Ascending aorta (tissue), 2 donors: ENCODE data around the gene AMZ2. TPM values are rescaled to one million over a fixed set of nuclear protein-coding genes. Genes with fewer than 3 reads are reported as not detected.
"Not testable (repeated sequence)": the region's sequence is repeated elsewhere in the genome, so short reads cannot be mapped to it uniquely, and the experiment has no call there.

Source experiments
- DNase-seq, 2 donors: peaks; one replicate each; pipeline ENCODE4 v3.0.0-alpha.2; 2019; ENCODE audit warnings: low spot score in 2 of 2
- H3K27ac ChIP-seq, 2 donors: fragments of 200-600 bp; sonication (generic); one replicate each; pipeline ENCODE4 v1.5.1; 2016 to 2017; ENCODE audit warnings: mild to moderate bottlenecking in 1 of 2
- H3K27me3 ChIP-seq: fragments of 200-600 bp; sonication (generic); one replicate; pipeline ENCODE4 v1.5.1; 2017
- H3K36me3 ChIP-seq, 2 donors: fragments of 200-600 bp; sonication (generic); one replicate each; pipeline ENCODE4 v1.5.1; 2016
- H3K4me1 ChIP-seq, 2 donors: fragments of 200-600 bp; sonication (generic); one replicate each; pipeline ENCODE4 v1.5.1; 2016 to 2017; ENCODE audit warnings: mild to moderate bottlenecking in 1 of 2
- H3K4me3 ChIP-seq, 2 donors: fragments of 200-600 bp; sonication (generic); one replicate each; pipeline ENCODE4 v1.5.1; 2016 to 2017; ENCODE audit warnings: mild to moderate bottlenecking in 1 of 2
- H3K9me3 ChIP-seq, 2 donors: fragments of 200-600 bp; sonication (generic); one replicate each; pipeline ENCODE4 v1.5.1; 2016
- CTCF ChIP-seq, 3 experiments: fragments of 200-600 bp in 2 of 3; fragments of 450-650 bp in 1 of 3; sonication (generic) in 2 of 3; IDR thresholded peaks; one replicate each; pipeline ENCODE4 v1.5.1; 2016 to 2019; ENCODE audit warnings: antibody characterized with exemption in 3 of 3, mild to moderate bottlenecking in 1 of 3, moderate library complexity in 1 of 3
- intact Hi-C: fragments of 100-400 bp; cut with DNase I; formaldehyde crosslinking; loops from one replicate; pipeline ENCODE4 v1.15.1; 2023
- total RNA-seq: library from RNA; depleted of rRNA; stranded (reverse); fragments of >200 nt; gene quantifications from one replicate; pipeline ENCODE4 v1.1.0, GENCODE V29; 2016

The AMZ2 gene
- total RNA-seq, 1 donor from 2014 or later, result 41.6 TPM

DNA sequence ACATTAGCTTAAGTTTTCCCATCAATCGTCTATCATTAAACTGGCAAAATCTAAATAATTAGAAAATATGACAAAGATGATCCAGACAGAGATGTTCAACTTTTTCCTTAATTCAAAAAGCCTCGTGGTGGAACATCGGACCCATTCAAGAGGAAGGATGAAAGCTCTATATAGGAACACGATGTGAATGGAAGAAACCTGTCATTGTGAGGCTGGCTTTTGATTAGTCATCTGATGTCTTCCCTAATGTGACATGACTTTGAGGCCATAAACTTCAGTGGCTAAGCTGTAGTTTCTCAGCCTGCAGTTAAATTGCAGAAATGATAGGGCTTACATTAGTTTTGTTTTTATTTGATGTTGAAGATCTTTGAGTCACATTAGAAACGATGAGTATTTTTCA, 1.0 kb downstream of the AMZ2 start:
- no peak for DNase-seq
- peaks cover 6 to 14% of the 10 kb centered on the region in 2 donors for H3K36me3 ChIP-seq
- intact Hi-C loops, result loop anchor here (1.0 to 2.0 kb wide), 3 partner anchors 148 to 266 kb away; partner anchors contain the start of gene WIPI1
- H3K9me3 ChIP-seq, result no peaks in the 10 kb centered on the region
- no peaks in the 10 kb centered on the region for H3K27me3 ChIP-seq
- peak overlapping the region; percentile 83 to 90 for H3K4me3 ChIP-seq
- no peak for TF ChIP-seq CTCF (IDR thresholded peaks at IDR 0.05)
- peak overlapping the region; percentile 96 to 97 for H3K27ac ChIP-seq
- H3K4me1 ChIP-seq, result peaks cover 0 to 14% of the 10 kb centered on the region in 2 donors

DNA sequence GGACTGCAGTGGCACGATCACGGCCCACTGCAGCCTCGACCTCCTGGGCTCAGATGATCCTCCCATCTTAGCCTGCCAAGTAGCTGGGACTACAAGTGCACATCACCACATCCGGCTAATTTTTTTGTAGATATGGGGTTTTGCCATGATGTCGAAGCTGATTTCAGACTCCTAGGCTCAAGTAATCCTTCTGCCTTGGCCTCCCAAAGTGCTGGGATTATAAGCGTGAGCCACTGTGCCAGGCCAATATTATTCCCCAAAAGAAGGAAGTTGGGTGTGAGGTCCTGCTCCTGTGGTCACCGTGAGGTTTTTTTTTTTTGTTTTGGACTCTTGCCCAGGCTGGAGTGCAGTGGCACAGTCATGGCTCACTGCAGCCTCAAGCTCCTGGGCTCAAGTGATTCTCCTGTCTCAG, 1.5 kb downstream of the AMZ2 start:
- no peak for TF ChIP-seq CTCF (IDR thresholded peaks at IDR 0.05)
- Histone ChIP-seq H3K4me1 (peaks cover 0 to 14% of the 10 kb centered on the region in 2 donors), H3K4me3 (no peak overlapping the region), H3K9me3 (no peaks in the 10 kb centered on the region), H3K36me3 (peaks cover 10 to 19% of the 10 kb centered on the region in 2 donors), H3K27ac (peak overlapping the region; percentile 96 to 97), H3K27me3 (no peaks in the 10 kb centered on the region)
- no peak for DNase-seq
- intact Hi-C loops, result loop anchor here (2.0 kb wide), 2 partner anchors 149 to 265 kb away; no protein-coding TSS in a partner anchor

GRCh38 chr17:68253426-68253825, 5.6 kb downstream of the AMZ2 start:
- H3K27me3 ChIP-seq, DNase-seq, intact Hi-C loops, H3K4me3 ChIP-seq, H3K9me3 ChIP-seq, H3K27ac ChIP-seq: not testable (repeated sequence)
- Histone ChIP-seq H3K4me1 (peaks cover 0 to 12% of the 10 kb centered on the region in 2 donors), H3K36me3 (peaks cover 19 to 40% of the 10 kb centered on the region in 2 donors)

DNA sequence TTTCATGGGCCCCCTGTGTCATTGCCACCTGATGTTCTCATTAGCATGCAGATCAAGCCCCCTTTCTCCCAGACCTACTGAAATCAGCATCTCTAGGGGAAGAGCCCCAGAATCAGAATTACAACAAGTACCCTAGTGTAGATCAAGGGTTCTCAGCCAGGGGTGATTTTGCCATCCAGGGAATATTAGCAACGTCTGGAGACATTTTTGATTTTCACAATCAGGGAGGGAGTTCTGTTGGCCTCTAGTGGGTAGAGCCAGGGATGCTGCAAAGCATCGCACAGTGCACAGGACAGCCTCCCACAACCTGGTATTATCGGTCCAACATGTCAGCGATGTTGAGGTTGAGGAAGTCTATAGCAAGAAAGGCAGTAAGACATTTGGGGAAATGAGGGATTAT, 7.3 kb downstream of the AMZ2 start:
- H3K27me3 ChIP-seq, result no peaks in the 10 kb centered on the region
- no peak for DNase-seq
- H3K4me1 ChIP-seq, result peaks cover 0 to 2% of the 10 kb centered on the region in 2 donors
- intact Hi-C loops, result no loop called here
- TF ChIP-seq CTCF (IDR thresholded peaks at IDR 0.05), result no peak
- no peaks in the 10 kb centered on the region for H3K9me3 ChIP-seq
- H3K36me3 ChIP-seq, result peaks cover 19 to 40% of the 10 kb centered on the region in 2 donors
- H3K4me3 ChIP-seq, result no peak overlapping the region
- no peak overlapping the region for H3K27ac ChIP-seq

GRCh38 chr17:68255731-68256538, 8.1 kb downstream of the AMZ2 start:
- no peak overlapping the region for H3K27ac ChIP-seq
- peaks cover 19 to 36% of the 10 kb centered on the region in 2 donors for H3K36me3 ChIP-seq
- H3K4me1 ChIP-seq, result peaks cover 0 to 2% of the 10 kb centered on the region in 2 donors
- intact Hi-C loops, result no loop called here
- no peaks in the 10 kb centered on the region for H3K9me3 ChIP-seq
- TF ChIP-seq CTCF (IDR thresholded peaks at IDR 0.05), result no peak
- no peak overlapping the region for H3K4me3 ChIP-seq
- H3K27me3 ChIP-seq, result no peaks in the 10 kb centered on the region
- no peak for DNase-seq

DNA sequence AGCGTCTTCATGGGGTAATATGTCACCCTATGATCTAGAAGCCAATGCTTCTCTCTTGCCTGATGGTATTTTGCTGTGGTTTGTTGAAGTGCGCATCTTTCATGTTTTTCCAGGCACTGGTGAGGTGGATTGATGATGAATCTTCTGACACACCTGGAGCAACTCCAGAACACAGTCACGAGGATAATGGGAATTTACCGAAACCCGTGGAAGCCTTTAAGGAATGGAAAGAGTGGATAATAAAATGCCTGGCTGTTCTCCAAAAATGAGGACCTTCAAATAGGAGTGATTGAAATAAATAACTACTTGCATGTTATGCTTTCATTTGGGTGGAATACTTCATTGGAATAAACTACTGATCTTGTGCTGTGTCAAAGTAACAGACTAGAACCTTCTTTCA, 8.9 kb downstream of the AMZ2 start:
- intact Hi-C loops, DNase-seq, H3K27ac ChIP-seq, H3K4me1 ChIP-seq, H3K4me3 ChIP-seq, H3K9me3 ChIP-seq, H3K27me3 ChIP-seq: not testable (repeated sequence)
- peaks cover 19 to 31% of the 10 kb centered on the region in 2 donors for H3K36me3 ChIP-seq
